ENCODE data around the gene PLCG1.
"Not testable (repeated sequence)": the region's sequence is repeated elsewhere in the genome, so short reads cannot be mapped to it uniquely, and the experiment has no call there.

DNA sequence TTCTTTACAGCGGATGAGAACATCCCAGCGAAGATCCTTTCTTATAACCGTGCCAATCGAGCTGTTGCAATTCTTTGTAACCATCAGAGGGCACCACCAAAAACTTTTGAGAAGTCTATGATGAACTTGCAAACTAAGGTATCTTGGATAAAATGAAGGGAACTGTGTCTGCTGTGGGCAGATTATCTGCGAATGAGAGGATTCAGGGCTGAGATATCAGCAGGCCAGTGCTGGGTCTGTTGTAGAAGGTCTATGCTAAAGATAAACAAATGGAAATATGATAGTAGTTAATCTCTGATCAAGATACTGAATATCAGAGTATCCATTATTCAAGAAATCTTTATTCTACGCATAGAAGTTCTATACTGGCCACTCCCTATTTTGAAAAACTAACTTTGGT is 19.2 kb upstream of the PLCG1 start:
- TF ChIP-seq, protein P1, sequence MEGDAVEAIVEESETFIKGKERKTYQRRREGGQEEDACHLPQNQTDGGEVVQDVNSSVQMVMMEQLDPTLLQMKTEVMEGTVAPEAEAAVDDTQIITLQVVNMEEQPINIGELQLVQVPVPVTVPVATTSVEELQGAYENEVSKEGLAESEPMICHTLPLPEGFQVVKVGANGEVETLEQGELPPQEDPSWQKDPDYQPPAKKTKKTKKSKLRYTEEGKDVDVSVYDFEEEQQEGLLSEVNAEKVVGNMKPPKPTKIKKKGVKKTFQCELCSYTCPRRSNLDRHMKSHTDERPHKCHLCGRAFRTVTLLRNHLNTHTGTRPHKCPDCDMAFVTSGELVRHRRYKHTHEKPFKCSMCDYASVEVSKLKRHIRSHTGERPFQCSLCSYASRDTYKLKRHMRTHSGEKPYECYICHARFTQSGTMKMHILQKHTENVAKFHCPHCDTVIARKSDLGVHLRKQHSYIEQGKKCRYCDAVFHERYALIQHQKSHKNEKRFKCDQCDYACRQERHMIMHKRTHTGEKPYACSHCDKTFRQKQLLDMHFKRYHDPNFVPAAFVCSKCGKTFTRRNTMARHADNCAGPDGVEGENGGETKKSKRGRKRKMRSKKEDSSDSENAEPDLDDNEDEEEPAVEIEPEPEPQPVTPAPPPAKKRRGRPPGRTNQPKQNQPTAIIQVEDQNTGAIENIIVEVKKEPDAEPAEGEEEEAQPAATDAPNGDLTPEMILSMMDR (IDR thresholded peaks at IDR 0.05) = not testable (repeated sequence)
- not testable (repeated sequence) for TF ChIP-seq ZFX (IDR thresholded peaks at IDR 0.05; ENCODE audit: borderline replicate concordance)

Data from 22Rv1 (cell line).